ENCODE results near the gene ARIH2. TPM values are rescaled to one million over a fixed set of nuclear protein-coding genes. Genes with fewer than 3 reads are reported as not detected.
A peak's percentile ranks its signal among the peaks of the same experiment; 100 is the strongest.

The ARIH2 gene
- total and polyA plus RNA-seq, 2 of the 4 experiments (the other 2 are of a cell fraction): 62.3 to 93.7 TPM

DNA sequence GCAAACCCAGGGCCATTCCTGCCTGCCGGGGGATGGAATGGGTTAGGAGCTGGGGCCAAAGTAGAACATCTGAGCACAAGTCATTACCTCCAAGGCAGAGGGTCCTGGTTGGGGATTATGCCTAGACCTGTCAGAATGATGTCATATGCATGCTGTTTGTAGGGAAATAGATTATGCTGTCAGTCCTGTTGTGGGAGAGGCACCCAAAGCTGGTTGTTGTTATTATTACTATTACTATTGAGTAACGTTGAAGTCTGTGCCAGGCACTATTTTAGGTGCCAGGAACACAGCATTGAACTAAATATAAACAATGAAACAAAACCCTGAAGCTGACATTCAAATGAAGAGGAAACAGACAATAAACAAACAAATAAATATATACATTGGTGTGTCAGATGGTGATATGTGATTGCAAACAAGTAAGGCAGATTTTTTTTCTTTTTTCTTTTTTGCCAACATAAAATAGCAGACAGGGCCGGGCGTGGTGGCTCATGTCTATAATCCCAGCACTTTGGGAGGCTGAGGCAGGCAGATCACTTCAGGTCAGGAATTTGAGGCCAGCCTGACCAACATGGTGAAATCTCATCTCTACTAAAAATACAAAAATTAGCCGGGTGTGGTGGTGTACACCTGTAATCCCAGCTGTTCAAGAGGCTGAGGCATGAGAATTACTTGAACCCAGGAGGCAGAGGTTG lies 73.4 kb downstream of the ARIH2 start:
- in situ Hi-C loops (cut with MboI; ENCODE audit: low sequenced_read_pairs): no loop called here
- intact Hi-C loops (cut with micrococcal nuclease): no loop called here
- Histone ChIP-seq H3K79me1 (ENCODE audit: low read depth in 1 of 2, low read length in 2 of 2) (peaks cover 35 to 52% of the 10 kb centered on the region in 2 experiments), H3K27ac (ENCODE audit: insufficient read depth, low read length) (no peak overlapping the region), H4K91ac (ENCODE audit: insufficient read depth, low read depth, low read length) (no peak overlapping the region), H3K18ac (ENCODE audit: low read depth, low read length) (no peak overlapping the region), H3K36me3 (ENCODE audit: control insufficient read depth, insufficient read depth, low read length) (peaks cover 3% of the 10 kb centered on the region; the same call in 1 of the 2 replicates), H2AK9ac (replicated peaks; ENCODE audit: low read depth, low read length, poor library complexity) (no peak overlapping the region), H3K9me3 (ENCODE audit: control insufficient read depth, insufficient read depth, low read length) (no peaks in the 10 kb centered on the region), H2BK5ac (ENCODE audit: low read depth, low read length, poor library complexity, severe bottlenecking) (no peak overlapping the region), H2AK5ac (ENCODE audit: low read depth, low read length) (0 out of 2 replicates have a peak overlapping the region, but pooled peaks have one; percentile 0), H3K56ac (ENCODE audit: extremely low read depth, insufficient read depth, low read length) (no peak overlapping the region), H2BK120ac (ENCODE audit: low read depth, low read length) (no peak overlapping the region), H3K4ac (ENCODE audit: low read depth, low read length) (no peak overlapping the region), H2BK20ac (ENCODE audit: low read depth, low read length) (no peak overlapping the region), H4K20me1 (ENCODE audit: insufficient read depth, low read length) (no peaks in the 10 kb centered on the region; the same call in 1 of the 2 replicates), H3K4me2 (ENCODE audit: low read depth, low read length) (peak overlapping the region; percentile 95; the same call in 1 of the 2 replicates), H3K4me1 (ENCODE audit: control insufficient read depth, insufficient read depth, low read length) (peaks cover 14% of the 10 kb centered on the region), H2BK15ac (ENCODE audit: low read depth, low read length) (no peak overlapping the region), H3K14ac (replicated peaks; ENCODE audit: low read depth, low read length) (no peak overlapping the region; the same call in 1 of the 2 replicates), H4K8ac (ENCODE audit: low read depth in 2 of 2, low read length in 2 of 2) (no peak overlapping the region), H3K27me3 (ENCODE audit: control insufficient read depth, insufficient read depth, low read length) (no peaks in the 10 kb centered on the region), H3K23ac (ENCODE audit: low read depth, low read length) (no peak overlapping the region; the same call in 1 of the 2 replicates), H3K9me1 (ENCODE audit: insufficient read depth, low read length) (peaks cover 7% of the 10 kb centered on the region), H4K5ac (ENCODE audit: low read depth, low read length) (no peak overlapping the region), H2AFZ (replicated peaks; ENCODE audit: low read length, poor library complexity) (no peak overlapping the region), H3K9ac (ENCODE audit: low read depth, low read length) (no peak overlapping the region), H3K4me3 (ENCODE audit: insufficient read depth, low read depth, low read length) (no peak overlapping the region)
- dilution Hi-C loops (cut with HindIII; ENCODE audit: low sequenced_read_pairs, unreplicated experiment): no loop called here
- TF ChIP-seq SMC3 (IDR thresholded peaks at IDR 0.05; ENCODE audit: low read depth, low read length): no peak
- WGBS, 2 experiments (ENCODE audit: extremely low coverage in 2 of 2, insufficient read length in 1 of 2): 90% methylated on average over 2 of the region's 5 CpGs; no CpG with 5 or more reads in 1 of the 2 experiments
- no TSS peak for BruUV-seq (replicated peaks)
- POLR2A ChIA-PET (ENCODE audit: unreplicated experiment): interaction anchor here (0.5 to 0.6 kb wide), 2 partner anchors 11 to 21 kb away, joined by 3 to 9 read pairs; no protein-coding TSS in a partner anchor
- DNase-seq (no peak), ATAC-seq (ENCODE audit: low read depth) (no peak)
- CTCF ChIA-PET: no interaction called here

Data from IMR-90 (cell line).